ENCODE measurements around the gene PLCH2. TPM values are rescaled to one million over a fixed set of nuclear protein-coding genes. Genes with fewer than 3 reads are reported as not detected.

The PLCH2 gene
- total RNA-seq, 2 experiments from 2014 or later: 2.9 to 6.0 TPM

DNA sequence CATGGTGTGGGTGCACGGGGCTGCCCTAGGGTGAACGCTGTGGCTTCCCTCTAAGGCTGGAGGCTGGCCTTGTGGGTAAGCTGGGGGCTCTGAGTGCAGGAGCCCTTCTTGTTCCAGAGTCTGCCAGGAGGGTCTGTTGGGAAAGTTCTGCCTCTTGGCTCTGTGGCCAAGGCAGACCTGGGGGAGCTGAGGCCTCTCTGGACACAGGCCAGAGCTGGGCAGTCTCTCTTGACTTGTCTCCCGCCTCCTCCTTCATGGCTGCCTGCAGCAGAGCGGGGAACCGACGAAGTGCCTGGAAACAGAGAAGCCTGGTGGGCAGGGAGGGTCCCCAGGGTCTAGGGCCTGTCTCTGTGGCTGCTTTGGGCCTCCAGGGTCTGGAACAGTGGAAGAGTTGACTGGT is 33.4 kb upstream of the PLCH2 start:
- CTCF ChIA-PET: no interaction called here
- H3K4me1 Mint-ChIP-seq (ENCODE audit: low read depth): no peaks in the 10 kb centered on the region
- peaks cover 11% of the 10 kb centered on the region for H3K27me3 Mint-ChIP-seq
- intact Hi-C loops (cut with micrococcal nuclease): no loop called here
- no peaks in the 10 kb centered on the region for H3K36me3 Mint-ChIP-seq (ENCODE audit: low read depth)
- no peak overlapping the region for H3K27ac Mint-ChIP-seq
- no peak for ATAC-seq
- no peak overlapping the region for H3K4me3 Mint-ChIP-seq
- no peak for DNase-seq
- POLR2A ChIA-PET: no interaction called here
- no peaks in the 10 kb centered on the region for H3K9me3 Mint-ChIP-seq
- TF ChIP-seq, protein P1, sequence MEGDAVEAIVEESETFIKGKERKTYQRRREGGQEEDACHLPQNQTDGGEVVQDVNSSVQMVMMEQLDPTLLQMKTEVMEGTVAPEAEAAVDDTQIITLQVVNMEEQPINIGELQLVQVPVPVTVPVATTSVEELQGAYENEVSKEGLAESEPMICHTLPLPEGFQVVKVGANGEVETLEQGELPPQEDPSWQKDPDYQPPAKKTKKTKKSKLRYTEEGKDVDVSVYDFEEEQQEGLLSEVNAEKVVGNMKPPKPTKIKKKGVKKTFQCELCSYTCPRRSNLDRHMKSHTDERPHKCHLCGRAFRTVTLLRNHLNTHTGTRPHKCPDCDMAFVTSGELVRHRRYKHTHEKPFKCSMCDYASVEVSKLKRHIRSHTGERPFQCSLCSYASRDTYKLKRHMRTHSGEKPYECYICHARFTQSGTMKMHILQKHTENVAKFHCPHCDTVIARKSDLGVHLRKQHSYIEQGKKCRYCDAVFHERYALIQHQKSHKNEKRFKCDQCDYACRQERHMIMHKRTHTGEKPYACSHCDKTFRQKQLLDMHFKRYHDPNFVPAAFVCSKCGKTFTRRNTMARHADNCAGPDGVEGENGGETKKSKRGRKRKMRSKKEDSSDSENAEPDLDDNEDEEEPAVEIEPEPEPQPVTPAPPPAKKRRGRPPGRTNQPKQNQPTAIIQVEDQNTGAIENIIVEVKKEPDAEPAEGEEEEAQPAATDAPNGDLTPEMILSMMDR (IDR thresholded peaks at IDR 0.05): no peak

DNA sequence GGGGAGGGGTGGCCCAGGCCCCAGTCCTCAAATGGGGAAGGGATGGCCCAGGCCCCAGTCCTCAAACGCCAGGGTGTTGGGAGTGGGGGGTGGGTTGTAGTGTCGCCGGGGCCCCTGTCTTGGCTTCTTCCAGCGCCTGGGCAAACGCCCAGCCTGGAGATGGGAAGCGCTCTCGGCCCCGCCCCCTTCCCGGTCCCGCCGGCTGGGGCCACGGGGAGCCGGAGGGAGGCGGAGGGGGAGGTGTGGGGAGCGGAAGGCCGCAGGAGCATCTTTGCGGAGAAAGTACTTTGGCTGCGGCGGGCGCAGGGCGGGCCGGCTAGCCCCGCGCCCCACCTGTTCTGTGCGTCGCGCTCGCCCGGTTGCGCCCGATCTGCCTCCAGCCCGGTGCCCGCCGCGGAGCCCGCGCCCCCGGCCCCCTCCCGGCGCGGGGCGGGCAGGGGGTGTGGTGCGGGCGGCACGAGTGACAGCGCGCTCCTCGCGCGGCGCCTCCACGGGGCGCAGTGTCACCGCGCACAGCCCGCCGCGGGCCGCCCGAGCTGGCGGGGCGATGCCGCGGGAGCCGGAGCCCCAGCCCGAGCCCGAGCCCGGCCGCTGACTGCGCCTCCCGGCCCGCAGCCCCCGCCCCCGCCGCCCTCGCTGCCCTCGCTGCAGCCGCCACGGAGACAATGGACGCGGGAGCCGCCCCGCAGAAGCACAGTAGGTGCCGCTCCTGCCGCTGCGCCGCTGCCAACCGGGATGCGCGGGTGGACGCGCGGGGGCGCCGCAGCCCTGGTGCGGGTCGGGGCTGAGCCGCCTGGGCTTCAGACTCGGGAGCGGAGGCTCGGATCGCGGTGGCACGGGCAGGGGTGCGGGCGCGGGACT is 32.6 kb upstream of the PLCH2 start:
- H3K27ac Mint-ChIP-seq: no peak overlapping the region
- H3K4me3 Mint-ChIP-seq: no peak overlapping the region
- H3K4me1 Mint-ChIP-seq (ENCODE audit: low read depth): no peaks in the 10 kb centered on the region
- intact Hi-C loops (cut with micrococcal nuclease): no loop called here
- CTCF ChIA-PET: interaction anchor here (1.0 kb wide), 1 partner anchor 24 kb away, joined by 3 read pairs; no protein-coding TSS in a partner anchor
- TF ChIP-seq, protein P1 (IDR thresholded peaks at IDR 0.05): no peak
- peak; percentile 35 for DNase-seq
- ATAC-seq: peak; percentile 56
- H3K36me3 Mint-ChIP-seq (ENCODE audit: low read depth): no peaks in the 10 kb centered on the region
- peaks cover 11% of the 10 kb centered on the region for H3K27me3 Mint-ChIP-seq
- POLR2A ChIA-PET: no interaction called here
- no peaks in the 10 kb centered on the region for H3K9me3 Mint-ChIP-seq

GRCh38 chr1:2444138-2444591 is 31.9 kb upstream of the PLCH2 start:
- Mint-ChIP-seq H3K9me3 (no peaks in the 10 kb centered on the region), H3K4me1 (ENCODE audit: low read depth) (no peaks in the 10 kb centered on the region), H3K27ac (no peak overlapping the region), H3K4me3 (no peak overlapping the region), H3K27me3 (peaks cover 11% of the 10 kb centered on the region), H3K36me3 (ENCODE audit: low read depth) (no peaks in the 10 kb centered on the region)
- ATAC-seq (no peak), DNase-seq (no peak)
- ChIA-PET POLR2A (no interaction called here), CTCF (interaction anchor here (1.0 kb wide), 1 partner anchor 25 kb away, joined by 3 read pairs; no protein-coding TSS in a partner anchor)
- TF ChIP-seq, protein P1 (IDR thresholded peaks at IDR 0.05): no peak
- intact Hi-C loops (cut with micrococcal nuclease): no loop called here

DNA sequence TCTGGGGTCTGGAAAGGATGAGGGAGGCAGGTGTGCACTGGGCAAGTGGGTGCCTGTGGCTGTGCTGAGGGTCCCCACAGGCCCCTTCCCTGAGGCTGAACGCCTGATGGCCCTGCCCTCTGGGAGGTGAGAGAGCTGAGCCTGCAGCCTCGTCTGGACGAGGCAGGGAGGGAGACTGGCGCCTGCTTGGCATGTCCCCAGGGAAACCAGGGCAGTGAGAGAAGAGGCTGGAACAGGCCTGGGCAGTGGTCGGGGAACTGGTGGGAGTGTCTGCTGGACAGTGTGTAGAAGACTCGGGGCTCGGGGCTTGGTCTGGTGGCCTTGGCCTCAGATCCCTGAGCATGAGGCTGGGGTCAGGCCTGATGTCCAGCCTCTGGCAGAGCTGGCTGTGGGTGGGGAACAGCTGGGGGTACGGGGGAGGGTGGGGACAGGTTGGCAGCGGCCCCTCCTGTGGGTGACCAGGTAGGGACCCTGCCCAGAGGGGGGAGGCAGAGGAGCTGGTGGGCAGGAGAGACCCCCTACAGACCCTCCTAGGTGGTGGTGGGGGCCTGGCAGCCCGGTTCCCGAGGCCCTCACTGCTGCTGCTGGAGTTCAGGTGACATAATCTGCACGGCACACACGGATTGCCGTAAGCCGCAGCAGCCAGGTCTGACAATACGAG is 30.8 kb upstream of the PLCH2 start:
- ChIA-PET CTCF (no interaction called here), POLR2A (no interaction called here)
- intact Hi-C loops (cut with micrococcal nuclease): no loop called here
- peaks cover 11% of the 10 kb centered on the region for H3K27me3 Mint-ChIP-seq
- no peaks in the 10 kb centered on the region for H3K36me3 Mint-ChIP-seq (ENCODE audit: low read depth)
- H3K4me1 Mint-ChIP-seq (ENCODE audit: low read depth): no peaks in the 10 kb centered on the region
- no peak overlapping the region for H3K27ac Mint-ChIP-seq
- no peak overlapping the region for H3K4me3 Mint-ChIP-seq
- DNase-seq: no peak
- no peak for ATAC-seq
- TF ChIP-seq, protein P1 (IDR thresholded peaks at IDR 0.05): no peak
- no peaks in the 10 kb centered on the region for H3K9me3 Mint-ChIP-seq

- POLR2A ChIA-PET: no interaction called here
Measured at GRCh38 chr1:2445823-2446215, 30.3 kb upstream of the PLCH2 start.

More at GRCh38 chr1:2445823-2446215, 30.3 kb upstream of the PLCH2 start:
- Mint-ChIP-seq H3K36me3 (ENCODE audit: low read depth) (no peaks in the 10 kb centered on the region), H3K27me3 (peaks cover 11% of the 10 kb centered on the region), H3K27ac (no peak overlapping the region), H3K9me3 (no peaks in the 10 kb centered on the region), H3K4me1 (ENCODE audit: low read depth) (no peaks in the 10 kb centered on the region), H3K4me3 (no peak overlapping the region)
- ATAC-seq (no peak), DNase-seq (no peak)
- CTCF ChIA-PET: no interaction called here
- intact Hi-C loops (cut with micrococcal nuclease): no loop called here
- TF ChIP-seq, protein P1 (IDR thresholded peaks at IDR 0.05): no peak
